B cell (primary cell): ENCODE results near the gene MAS1L. TPM values are rescaled to one million over a fixed set of nuclear protein-coding genes. Genes with fewer than 3 reads are reported as not detected.

Source experiments
- ATAC-seq: fragments of 200-7000 bp; cut with Tn5 transposase; one replicate; pipeline ENCODE4 v1.10.0; 2021; ENCODE audit warnings: low read depth, mild to moderate bottlenecking, moderate number of reproducible peaks, moderate library complexity
- CTCF ChIA-PET: fragments of 350-600 bp; sonication (Branson Sonifier 250); formaldehyde crosslinking; loops from one replicate; lab custom pipeline; 2021; ENCODE audit warnings: antibody characterized with exemption, inconsistent platforms; lab: Charles Lee
- POLR2A ChIA-PET: fragments of 350-600 bp; sonication (Branson Sonifier 250); formaldehyde crosslinking; loops from one replicate; lab custom pipeline; 2021; ENCODE audit warnings: antibody characterized with exemption; lab: Charles Lee
- DNase-seq: peaks from one replicate; pipeline ENCODE4 v3.0.0; 2013
- H2AFZ ChIP-seq: 2 replicates; pipeline ENCODE4 v1.6.1; 2012; ENCODE audit warnings: mild to moderate bottlenecking, low read depth, low read length; ENCODE audit not compliant: insufficient read depth, poor library complexity, severe bottlenecking
- H3K27ac ChIP-seq, 2 donors: 1 replicate in 1 of 2; 2 replicates in 1 of 2; pipeline ENCODE4 v1.5.1; 2012 to 2013; ENCODE audit warnings: low read length in 2 of 2, mild to moderate bottlenecking in 2 of 2, moderate library complexity in 1 of 2
- H3K27me3 ChIP-seq, 4 experiments: fragments of 200-600 bp in 1 of 4; sonication (generic) in 1 of 4; replicated peaks in 1 of 4; 1 replicate in 2 of 4; 2 replicates in 2 of 4; pipeline versions ENCODE4 v1.6.1 to v1.7.0; 2013 to 2016; ENCODE audit warnings: low read length in 3 of 4, mild to moderate bottlenecking in 2 of 4, mixed read lengths in 1 of 4, moderate library complexity in 1 of 4; ENCODE audit not compliant: insufficient read depth in 4 of 4, control insufficient read depth in 3 of 4; ENCODE audit errors: control extremely low read depth in 1 of 4
- H3K36me3 ChIP-seq, 2 experiments: replicated peaks in 1 of 2; 1 replicate in 1 of 2; 2 replicates in 1 of 2; pipeline versions ENCODE4 v1.6.1 to v1.7.1; 2013; ENCODE audit warnings: low read length in 1 of 2; ENCODE audit not compliant: insufficient read depth in 2 of 2, control insufficient read depth in 1 of 2; ENCODE audit errors: control extremely low read depth in 1 of 2, extremely low read depth in 1 of 2
- H3K4me1 ChIP-seq, 2 donors: fragments of 200-600 bp in 1 of 2; sonication (generic) in 1 of 2; 1 replicate in 1 of 2; 2 replicates in 1 of 2; pipeline versions ENCODE4 v1.5.1 to v1.6.1; 2013 to 2017; ENCODE audit warnings: low read length in 2 of 2; ENCODE audit not compliant: control insufficient read depth in 2 of 2, insufficient read depth in 2 of 2
- H3K4me2 ChIP-seq: replicated peaks from 2 replicates; pipeline ENCODE3; 2012; ENCODE audit warnings: mild to moderate bottlenecking, low read depth, low read length; ENCODE audit not compliant: poor library complexity, severe bottlenecking
- H3K4me3 ChIP-seq, 5 experiments: fragments of 200-600 bp in 1 of 5; sonication (generic) in 1 of 5; 1 replicate in 3 of 5; 2 replicates in 2 of 5; pipeline versions ENCODE4 v1.5.1 to v1.7.0; 2011 to 2016; ENCODE audit warnings: low read length in 4 of 5, mild to moderate bottlenecking in 4 of 5, low read depth in 2 of 5, control low read depth in 1 of 5, moderate library complexity in 1 of 5; ENCODE audit not compliant: insufficient read depth in 1 of 5; ENCODE audit errors: control extremely low read depth in 1 of 5, extremely low read depth in 1 of 5
- H3K79me2 ChIP-seq: fragments of 200-600 bp; sonication (generic); one replicate; pipeline ENCODE4 v1.6.0; 2016; ENCODE audit warnings: low read length; ENCODE audit not compliant: control insufficient read depth, insufficient read depth
- H3K9ac ChIP-seq: fragments of 200-600 bp; sonication (generic); 2 replicates; pipeline ENCODE4 v1.6.1; 2017; ENCODE audit warnings: mild to moderate bottlenecking, low read length, moderate library complexity
- H3K9me3 ChIP-seq, 3 donors: one replicate each; pipeline versions ENCODE4 v1.6.1 to v1.7.1; 2013; ENCODE audit warnings: low read length in 2 of 3; ENCODE audit not compliant: control insufficient read depth in 2 of 3, insufficient read depth in 1 of 3; ENCODE audit errors: control extremely low read depth in 1 of 3
- H4K20me1 ChIP-seq: 2 replicates; pipeline ENCODE4 v1.6.0; 2012; ENCODE audit warnings: mild to moderate bottlenecking, low read length; ENCODE audit not compliant: insufficient read depth, control insufficient read depth, poor library complexity, severe bottlenecking
- H3K27ac Mint-ChIP-seq: one replicate; pipeline ENCODE4 v1.8.0; 2021; ENCODE audit warnings: mixed read lengths
- H3K27me3 Mint-ChIP-seq: one replicate; pipeline ENCODE4 v1.8.0; 2021; ENCODE audit warnings: mixed read lengths
- H3K4me1 Mint-ChIP-seq: one replicate; pipeline ENCODE4 v1.8.0; 2021; ENCODE audit warnings: mixed read lengths
- H3K4me3 Mint-ChIP-seq: one replicate; pipeline ENCODE4 v1.8.0; 2021; ENCODE audit warnings: mixed read lengths
- H3K9me3 Mint-ChIP-seq: one replicate; pipeline ENCODE4 v1.8.0; 2022; ENCODE audit warnings: mixed read lengths; ENCODE audit not compliant: insufficient read depth
- CTCF ChIP-seq: fragments of 200-600 bp; IDR thresholded peaks from one replicate; pipeline ENCODE4 v1.8.0; 2022; ENCODE audit warnings: antibody characterized with exemption, mild to moderate bottlenecking
- EZH2 ChIP-seq: IDR thresholded peaks from 2 replicates; pipeline ENCODE4 v1.6.1; 2012; ENCODE audit warnings: borderline replicate concordance, low read depth, mild to moderate bottlenecking, moderate library complexity, low read length; ENCODE audit not compliant: insufficient read depth, poor library complexity, severe bottlenecking
- WGBS: methylation state at CpG from one replicate; pipeline ENCODE4 v1.1.5; 2013; ENCODE audit warnings: missing lambda C conversion rate; ENCODE audit not compliant: insufficient coverage; 5-methylcytosine and 5-hydroxymethylcytosine counted together
- intact Hi-C: fragments of 100-400 bp; cut with micrococcal nuclease; formaldehyde crosslinking; loops from one replicate; pipeline ENCODE4 v1.10.0; 2022
- polyA plus RNA-seq: library from polyadenylated mRNA; depleted of rRNA; stranded (reverse); fragments of >200 nt; gene quantifications from 2 replicates; pipeline ENCODE4 v1.2.3, GENCODE V29; 2012
- total RNA-seq, 2 donors: library from RNA; stranded (reverse); fragments of 120-200 nt in 1 of 2; gene quantifications; 1 replicate in 1 of 2; 2 replicates in 1 of 2; pipeline versions ENCODE4 v1.2.3 to v1.2.4, GENCODE V29; 2013 to 2022

The MAS1L gene
- total and polyA plus RNA-seq, 2 donors (not counting 1 experiment from before 2014, with no cell fraction given): not detected

GRCh38 chr6:29483186-29483585 is 4.6 kb downstream of the MAS1L start:
- ATAC-seq (no peak), DNase-seq (no peak)
- TF ChIP-seq EZH2 (no peak), CTCF (no peak)
- Histone ChIP-seq H3K4me2 (no peak overlapping the region), H3K4me1 (no peaks in the 10 kb centered on the region), H2AFZ (no peak overlapping the region), H3K9me3 (no peaks in the 10 kb centered on the region), H3K4me3 (no peak overlapping the region), H3K9ac (no peak overlapping the region), H3K27ac (no peak overlapping the region), H3K27me3 (peaks cover 0 to 4% (median 0%) of the 10 kb centered on the region in 4 experiments), H3K36me3 (no peaks in the 10 kb centered on the region), H4K20me1 (no peaks in the 10 kb centered on the region), H3K79me2 (no peaks in the 10 kb centered on the region)
- no peak overlapping the region for H3K27ac Mint-ChIP-seq
- peaks cover 4% of the 10 kb centered on the region for H3K9me3 Mint-ChIP-seq
- intact Hi-C loops: no loop called here
- ChIA-PET POLR2A (no interaction called here), CTCF (no interaction called here)
- WGBS: 100% methylated on average over 1 of the region's 3 CpGs
- no peak overlapping the region for H3K4me3 Mint-ChIP-seq
- H3K4me1 Mint-ChIP-seq: no peaks in the 10 kb centered on the region
- H3K27me3 Mint-ChIP-seq: peaks cover 23% of the 10 kb centered on the region

- no peak overlapping the region for H3K9ac ChIP-seq
- POLR2A ChIA-PET: no interaction called here
- no peaks in the 10 kb centered on the region for H3K36me3 ChIP-seq
- H4K20me1 ChIP-seq: no peaks in the 10 kb centered on the region
- no peak overlapping the region for H3K4me2 ChIP-seq
- Mint-ChIP-seq H3K9me3 (peaks cover 4% of the 10 kb centered on the region), H3K4me1 (no peaks in the 10 kb centered on the region), H3K4me3 (no peak overlapping the region), H3K27ac (no peak overlapping the region), H3K27me3 (peaks cover 10% of the 10 kb centered on the region)
- intact Hi-C loops: no loop called here
- no peak overlapping the region for H3K27ac ChIP-seq
- no peaks in the 10 kb centered on the region for H3K9me3 ChIP-seq
- no peak overlapping the region for H3K4me3 ChIP-seq
- WGBS: 96% methylated on average over 2 of the region's 2 CpGs
- no peak for ATAC-seq
- no peak for TF ChIP-seq EZH2
- TF ChIP-seq CTCF: no peak
- H2AFZ ChIP-seq: no peak overlapping the region
- no peaks in the 10 kb centered on the region for H3K4me1 ChIP-seq
- H3K27me3 ChIP-seq: no peaks in the 10 kb centered on the region
- CTCF ChIA-PET: no interaction called here
- H3K79me2 ChIP-seq: no peaks in the 10 kb centered on the region
- no peak for DNase-seq
Observed at GRCh38 chr6:29479560-29479959, 8.2 kb downstream of the MAS1L start.
